ENCODE measurements around the gene IRAK1BP1.

- TF ChIP-seq CTCF (IDR thresholded peaks at IDR 0.05), result no peak
- no peak for TF ChIP-seq EZH2 (IDR thresholded peaks at IDR 0.05; ENCODE audit: borderline replicate concordance, insufficient read depth, low read depth, low read length, poor library complexity, severe bottlenecking)
Observed at GRCh38 chr6:78909391-78909790, 42.0 kb downstream of the IRAK1BP1 start.
